ENCODE measurements around the gene TKFC. TPM values are rescaled to one million over a fixed set of nuclear protein-coding genes. Genes with fewer than 3 reads are reported as not detected.

Gene TKFC
- total RNA-seq, 1 donor from 2014 or later = 12.3 TPM

DNA sequence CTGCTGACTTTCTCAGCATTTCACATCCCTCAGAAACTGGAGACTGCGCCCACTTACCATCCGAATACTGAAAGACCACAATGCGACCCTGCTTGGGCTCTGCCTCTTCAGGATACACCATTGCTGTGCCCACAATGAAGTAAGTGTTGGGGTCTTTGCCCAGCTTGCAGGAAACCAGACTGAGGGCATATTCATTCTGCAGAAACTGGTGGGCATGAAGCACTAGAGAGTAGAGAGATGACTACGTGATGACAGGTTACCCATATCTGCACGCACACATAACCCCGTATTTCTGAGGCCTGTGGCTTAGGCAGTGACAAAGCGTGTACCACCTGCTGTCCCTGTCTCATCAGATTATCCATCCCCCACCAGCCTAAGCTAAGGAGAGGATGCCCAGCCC lies 23.3 kb upstream of the TKFC start:
- ATAC-seq (no peak), DNase-seq (ENCODE audit: missing footprints) (no peak)
- intact Hi-C loops (cut with DNase I) = no loop called here

DNA sequence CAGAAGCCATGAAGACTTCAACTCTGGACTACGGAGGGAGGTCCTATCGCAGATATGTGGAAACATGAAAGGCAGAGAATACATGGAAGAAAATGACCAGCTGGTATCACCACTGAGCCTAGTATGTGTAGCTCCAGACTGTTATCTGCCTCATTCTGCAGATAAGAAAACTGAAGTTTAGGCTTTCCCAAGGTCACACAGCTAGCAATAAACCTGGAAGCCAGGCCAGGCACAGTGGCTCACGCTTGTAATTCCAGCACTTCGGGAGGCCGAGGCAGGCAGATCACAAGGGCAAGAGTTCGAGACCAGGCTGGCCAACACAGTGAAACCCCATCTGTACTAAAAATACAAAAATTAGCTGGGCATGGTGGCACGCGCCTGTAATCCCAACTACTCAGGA lies 22.3 kb upstream of the TKFC start:
- no peak for DNase-seq (ENCODE audit: missing footprints)
- intact Hi-C loops (cut with DNase I) = no loop called here
- no peak for ATAC-seq

DNA sequence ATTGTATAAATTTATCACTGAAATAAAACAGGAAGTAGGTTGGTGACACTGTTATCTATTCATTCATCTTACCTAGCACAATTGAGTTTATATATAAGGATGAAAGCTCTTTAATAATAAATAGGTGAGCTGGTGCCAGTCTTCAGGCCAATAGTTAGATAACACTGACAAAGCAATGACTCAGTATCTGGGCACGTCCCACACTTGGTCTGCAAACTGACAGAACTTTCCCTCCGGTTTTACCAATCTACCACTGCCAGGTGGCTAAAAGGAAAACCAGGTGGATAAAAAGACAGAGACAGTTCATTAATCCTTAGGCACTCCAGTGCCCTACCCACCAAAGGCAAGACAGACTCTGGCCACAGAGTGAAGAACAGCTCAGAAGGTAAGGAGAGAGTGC lies 17.8 kb upstream of the TKFC start:
- DNase-seq (ENCODE audit: missing footprints) (no peak), ATAC-seq (no peak)
- intact Hi-C loops (cut with DNase I) = no loop called here

DNA sequence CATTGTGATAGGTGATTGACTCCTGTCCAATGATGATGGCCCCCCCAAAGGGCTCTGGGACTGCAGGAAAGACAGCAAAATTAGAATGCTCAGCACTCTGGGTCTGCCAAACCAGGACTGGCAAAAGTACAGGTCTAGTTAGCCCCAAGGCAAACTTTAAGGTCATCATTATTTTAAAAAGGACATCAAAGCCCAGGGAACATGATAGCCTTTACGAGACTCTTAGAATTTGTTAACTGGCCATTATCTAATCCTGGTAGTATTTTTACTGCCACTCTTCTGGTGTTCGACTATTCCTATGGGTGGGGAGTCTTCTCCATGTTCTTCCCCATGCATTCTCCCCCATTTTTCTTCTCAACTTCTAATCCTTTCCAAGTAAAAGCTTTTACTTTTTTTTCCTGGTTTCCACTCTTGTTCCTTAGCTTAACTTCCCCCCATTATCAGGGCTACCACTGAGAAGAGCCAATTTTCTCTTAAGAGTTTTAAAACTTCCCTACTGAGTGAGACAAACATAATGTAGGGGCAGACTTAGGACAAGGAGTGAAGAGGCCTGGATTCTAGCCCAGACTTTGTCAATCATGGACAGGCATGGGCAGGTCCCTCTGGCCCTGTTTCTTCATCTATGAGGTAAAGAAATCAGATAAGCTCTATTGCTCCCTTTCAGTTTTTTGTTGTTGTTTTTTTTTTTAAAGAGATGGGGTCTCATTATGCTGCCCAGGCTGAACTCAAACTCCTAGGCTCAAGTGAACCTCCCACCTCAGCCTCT lies 7.2 kb upstream of the TKFC start:
- ATAC-seq (peak; percentile 67), DNase-seq (ENCODE audit: missing footprints) (no peak)
- intact Hi-C loops (cut with DNase I) = no loop called here

DNA sequence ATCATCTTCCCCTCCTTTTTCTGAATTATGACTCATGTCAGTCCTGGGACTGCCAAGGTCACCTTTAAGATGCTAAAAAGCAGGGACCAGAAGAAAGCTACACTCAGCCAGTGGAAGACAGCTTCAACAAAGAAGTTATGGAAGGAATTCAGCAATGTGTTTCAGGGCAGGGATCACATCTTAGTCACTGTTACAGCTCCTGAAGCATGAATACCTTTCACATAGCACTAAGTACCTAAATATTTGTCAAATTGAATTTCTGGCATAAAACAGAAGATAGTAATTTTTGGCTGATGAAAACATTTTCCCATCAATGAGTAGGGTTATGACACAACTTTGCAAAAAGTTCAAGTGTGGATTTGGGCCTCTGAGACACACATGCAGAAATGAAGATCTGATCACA lies 5.4 kb upstream of the TKFC start:
- DNase-seq (ENCODE audit: missing footprints) (no peak), ATAC-seq (no peak)
- intact Hi-C loops (cut with DNase I) = no loop called here

DNA sequence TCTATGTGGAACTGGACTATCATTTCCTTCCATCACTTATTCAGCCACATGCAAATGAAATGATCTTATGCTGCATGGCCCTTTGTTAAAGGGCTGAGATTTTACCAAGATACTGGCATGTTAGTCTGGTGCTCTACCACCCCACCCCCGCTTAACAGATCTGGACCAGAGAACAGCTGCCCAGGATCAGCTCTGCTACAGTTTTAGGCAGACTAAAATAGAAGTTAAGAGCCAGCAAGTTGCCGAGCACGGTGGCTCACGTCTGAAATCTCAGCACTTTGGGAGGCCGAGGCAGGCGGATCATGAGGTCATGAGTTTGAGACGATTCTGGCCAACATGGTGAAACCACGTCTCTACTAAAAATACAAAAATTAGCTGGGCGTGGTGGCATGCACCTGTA lies 4.7 kb upstream of the TKFC start:
- intact Hi-C loops (cut with DNase I) = no loop called here
- DNase-seq (ENCODE audit: missing footprints) (no peak), ATAC-seq (no peak)

DNA sequence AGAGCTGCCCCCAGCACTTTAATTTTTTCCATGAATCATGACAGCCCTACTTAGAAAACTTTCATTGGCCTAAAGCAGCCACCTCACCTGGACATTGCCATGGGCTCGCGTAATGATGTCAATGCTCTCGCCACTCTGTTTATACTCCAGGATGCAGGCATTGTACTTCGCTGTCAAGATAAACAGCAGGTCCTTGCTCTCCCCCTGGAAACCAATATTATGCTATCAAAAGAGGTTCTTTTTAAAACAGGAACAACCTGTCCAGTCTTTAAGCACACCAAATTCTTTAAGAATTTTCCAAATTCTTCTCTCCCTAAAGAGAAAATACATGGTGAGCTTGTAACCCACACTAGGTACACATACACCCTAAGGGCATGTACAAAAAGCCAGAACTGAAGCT lies 3.2 kb upstream of the TKFC start:
- ATAC-seq (no peak), DNase-seq (ENCODE audit: missing footprints) (no peak)
- intact Hi-C loops (cut with DNase I) = loop anchor here (5.0 kb wide), 1 partner anchor 102 kb away; the partner anchor contains the start of gene SDHAF2

DNA sequence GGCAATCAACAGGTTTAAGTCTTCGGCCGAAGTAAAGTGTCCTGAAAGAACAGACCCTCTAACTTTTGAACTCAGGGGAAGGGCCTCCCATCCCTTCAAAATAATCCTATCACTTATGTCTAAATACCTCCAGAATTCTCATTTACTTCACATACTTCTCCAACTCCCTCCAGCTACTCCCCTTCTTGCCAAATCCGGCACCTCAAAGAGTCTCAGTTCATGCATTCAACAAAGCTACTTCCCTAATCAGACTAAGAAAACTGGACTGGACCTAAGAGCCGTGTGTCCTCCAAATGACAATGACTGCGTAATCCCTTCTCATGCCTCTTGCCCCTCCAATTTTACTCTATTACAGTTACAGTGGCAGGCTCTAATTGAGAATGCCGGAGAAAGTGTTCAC lies 1.4 kb upstream of the TKFC start:
- intact Hi-C loops (cut with DNase I) = loop anchor here (5.0 kb wide), 1 partner anchor 101 kb away; the partner anchor contains the start of gene SDHAF2
- no peak for ATAC-seq
- DNase-seq (ENCODE audit: missing footprints) = no peak

DNA sequence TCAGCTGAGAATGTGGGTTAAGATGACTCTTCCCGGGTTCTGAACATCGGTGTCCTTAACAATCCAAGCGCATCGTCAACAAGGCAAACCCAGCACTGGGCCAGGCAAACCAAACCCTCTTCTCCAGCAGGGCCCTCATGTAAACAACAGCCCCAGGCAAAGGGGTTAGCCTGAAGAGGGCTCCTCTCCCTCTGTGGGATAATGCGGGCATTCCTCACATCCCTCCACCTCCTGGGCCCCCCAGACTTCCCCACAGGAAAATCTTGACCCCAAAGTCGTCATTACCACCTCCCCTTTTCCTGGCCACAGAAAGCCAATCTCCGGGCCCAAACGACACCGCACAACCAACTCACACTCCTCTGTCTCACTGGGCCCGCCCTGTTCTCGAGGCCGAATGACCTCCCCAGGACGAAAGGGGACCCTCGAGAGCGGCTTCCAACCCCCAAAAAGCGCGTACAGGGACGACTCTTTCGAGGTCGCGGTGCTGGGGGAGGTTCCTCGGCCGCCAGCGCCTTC lies 689 bp upstream of the TKFC start:
- ATAC-seq = no peak
- DNase-seq (ENCODE audit: missing footprints) = peak; percentile 66
- intact Hi-C loops (cut with DNase I) = loop anchor here (5.0 kb wide), 1 partner anchor 100 kb away; the partner anchor contains the start of gene SDHAF2

DNA sequence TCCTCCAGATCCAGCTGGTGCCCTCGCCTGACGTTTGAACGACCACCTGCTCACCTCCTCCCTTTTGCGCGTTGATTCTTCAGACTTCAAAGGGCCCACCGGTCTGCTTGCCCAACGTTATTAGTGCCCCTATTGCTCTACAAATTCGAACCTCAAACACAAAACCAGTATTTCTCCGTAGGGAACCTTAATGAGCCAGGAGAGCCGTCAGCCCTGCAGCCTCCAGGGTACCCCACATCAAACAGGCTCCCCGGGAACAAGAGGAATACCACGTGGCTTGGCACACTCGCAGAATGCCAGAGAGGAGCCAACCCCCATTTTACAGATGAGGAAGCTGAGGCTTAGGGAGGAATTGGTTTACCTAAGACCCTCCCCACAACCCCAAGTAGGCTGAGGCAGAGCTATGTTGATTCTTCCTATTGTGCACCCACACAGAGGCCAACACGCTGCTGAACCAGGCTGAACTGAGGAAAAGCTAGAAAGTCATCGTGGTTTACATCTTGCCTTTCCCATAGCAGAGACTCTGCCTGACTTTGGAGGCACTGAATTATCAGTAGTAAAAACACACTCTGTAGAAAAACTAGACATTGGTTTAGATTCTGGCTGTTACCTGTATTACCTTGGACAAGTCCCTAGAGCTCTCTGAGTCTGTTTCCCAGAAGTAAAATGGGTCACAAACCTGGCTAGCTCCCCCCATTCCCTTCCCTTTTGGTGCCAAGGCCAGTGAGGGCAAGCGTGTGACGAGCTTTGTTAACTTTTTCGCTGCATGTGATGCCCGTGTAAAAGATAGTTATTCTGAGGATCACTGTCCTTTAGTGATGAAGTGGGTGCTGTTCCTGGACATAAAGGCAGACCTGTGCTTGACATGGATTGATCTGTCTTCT lies 764 bp downstream of the TKFC start:
- intact Hi-C loops (cut with DNase I) = loop anchor here (5.0 kb wide), 1 partner anchor 99 kb away; the partner anchor contains the start of gene SDHAF2
- DNase-seq (ENCODE audit: missing footprints) = no peak
- no peak for ATAC-seq

DNA sequence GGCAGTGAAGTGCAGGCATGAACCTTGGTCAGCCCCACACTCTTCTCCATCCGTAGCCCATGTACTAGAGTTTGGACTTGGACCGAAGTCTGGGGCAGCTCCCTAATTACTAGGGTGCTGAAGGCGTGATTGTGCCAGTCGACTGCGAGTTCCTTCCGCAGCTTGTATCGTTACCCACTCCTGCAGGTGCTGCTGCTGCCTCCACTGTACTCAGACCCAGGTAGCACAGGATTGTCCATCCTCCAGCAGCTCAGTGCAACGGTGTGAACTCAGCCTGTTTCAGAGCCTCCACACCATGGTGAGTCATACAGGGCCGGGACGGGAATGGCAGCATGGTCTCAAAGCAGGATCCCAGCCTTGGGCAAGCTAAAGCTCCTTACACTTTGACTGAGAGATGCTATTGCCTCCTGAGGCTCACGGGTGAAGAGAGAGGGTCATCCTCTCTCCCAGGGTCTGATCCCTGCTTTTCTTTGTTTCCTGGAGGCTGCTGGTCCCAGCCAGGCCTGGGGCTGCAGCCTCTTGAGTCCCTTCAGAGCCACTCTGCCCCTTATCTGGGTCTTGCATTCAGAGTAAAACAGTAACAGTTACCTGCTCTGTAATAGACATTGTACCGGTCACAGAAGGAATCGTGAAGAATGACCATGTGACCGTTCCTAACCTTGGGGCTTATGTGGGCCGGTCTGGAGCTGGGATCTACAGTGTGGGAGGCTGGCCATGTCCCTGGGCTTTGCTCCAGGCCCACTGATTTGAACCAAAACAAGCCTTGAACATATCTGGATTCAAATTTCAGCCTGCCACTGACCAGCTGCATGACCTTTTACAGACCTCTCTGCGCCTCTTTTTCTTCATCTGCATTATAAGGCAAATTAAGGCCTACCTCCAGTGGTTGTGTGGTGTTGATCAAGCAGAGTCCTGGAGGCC lies 1.7 kb downstream of the TKFC start:
- ATAC-seq (no peak), DNase-seq (ENCODE audit: missing footprints) (peak; percentile 60)
- intact Hi-C loops (cut with DNase I) = loop anchor here (5.0 kb wide), 1 partner anchor 98 kb away; the partner anchor contains the start of gene SDHAF2

DNA sequence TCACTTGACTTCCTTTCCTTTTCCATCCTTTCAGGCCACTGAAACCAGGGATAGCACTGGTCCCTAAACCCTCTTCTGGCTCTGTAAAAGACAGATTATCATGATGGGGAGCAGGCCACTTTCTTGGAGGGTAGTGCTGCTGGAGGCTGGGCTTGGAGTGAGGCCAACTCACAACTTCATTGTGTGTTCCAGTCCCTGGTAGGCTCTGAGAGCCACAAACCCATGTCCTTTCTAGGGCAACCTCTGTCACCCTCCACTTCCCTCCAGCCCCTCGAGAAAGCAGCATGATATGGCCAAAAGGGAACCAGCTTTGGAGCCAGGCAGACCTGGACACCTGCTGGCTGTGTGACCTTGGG lies 2.3 kb downstream of the TKFC start:
- no peak for ATAC-seq

DNA sequence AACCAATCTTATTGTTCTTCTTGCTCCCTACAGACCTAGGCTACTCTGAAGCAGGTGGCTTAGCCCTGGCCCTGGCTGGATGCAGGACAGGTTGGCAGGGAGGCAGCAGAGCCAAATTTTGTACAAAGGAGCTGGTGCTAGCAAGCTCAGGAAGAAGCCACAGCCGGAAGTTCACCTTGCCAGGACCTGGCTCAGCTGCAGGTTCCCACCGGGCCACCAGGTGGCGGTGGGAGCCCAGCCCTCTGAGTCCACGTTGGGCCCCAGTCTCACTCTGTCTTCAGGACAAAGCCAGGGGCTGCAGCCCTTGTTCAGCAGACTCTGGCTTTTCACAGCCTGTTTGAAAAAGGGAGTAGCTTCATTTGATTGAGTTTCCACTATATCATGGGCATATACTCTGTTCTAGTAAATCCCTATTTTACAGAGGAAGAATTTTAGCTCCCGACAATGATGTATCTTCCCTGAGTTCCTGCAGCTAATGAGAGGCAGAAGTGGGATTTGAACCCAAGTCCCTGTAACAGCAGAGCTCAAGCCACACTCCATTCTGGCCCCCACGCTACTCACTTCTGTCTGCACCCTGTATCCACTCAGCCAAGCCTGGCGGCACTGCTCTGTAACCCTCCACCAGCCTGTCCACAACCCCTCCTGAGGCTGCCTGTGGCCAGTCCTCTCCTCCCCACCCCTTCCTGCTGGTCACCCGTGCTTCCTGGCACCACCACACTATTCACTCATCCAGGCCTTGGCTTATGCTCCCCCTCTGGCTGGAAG lies 3.3 kb downstream of the TKFC start:
- peak; percentile 64 for ATAC-seq
- intact Hi-C loops (cut with DNase I) = loop anchor here (1.0 to 2.0 kb wide), 2 partner anchors 26 to 49 kb away; partner anchors contain the start of gene TMEM138
- DNase-seq (ENCODE audit: missing footprints) = peak; percentile 85

More for the DNA sequence above, 2.3 kb downstream of the TKFC start:
- intact Hi-C loops (cut with DNase I) = no loop called here
- DNase-seq (ENCODE audit: missing footprints) = no peak

DNA sequence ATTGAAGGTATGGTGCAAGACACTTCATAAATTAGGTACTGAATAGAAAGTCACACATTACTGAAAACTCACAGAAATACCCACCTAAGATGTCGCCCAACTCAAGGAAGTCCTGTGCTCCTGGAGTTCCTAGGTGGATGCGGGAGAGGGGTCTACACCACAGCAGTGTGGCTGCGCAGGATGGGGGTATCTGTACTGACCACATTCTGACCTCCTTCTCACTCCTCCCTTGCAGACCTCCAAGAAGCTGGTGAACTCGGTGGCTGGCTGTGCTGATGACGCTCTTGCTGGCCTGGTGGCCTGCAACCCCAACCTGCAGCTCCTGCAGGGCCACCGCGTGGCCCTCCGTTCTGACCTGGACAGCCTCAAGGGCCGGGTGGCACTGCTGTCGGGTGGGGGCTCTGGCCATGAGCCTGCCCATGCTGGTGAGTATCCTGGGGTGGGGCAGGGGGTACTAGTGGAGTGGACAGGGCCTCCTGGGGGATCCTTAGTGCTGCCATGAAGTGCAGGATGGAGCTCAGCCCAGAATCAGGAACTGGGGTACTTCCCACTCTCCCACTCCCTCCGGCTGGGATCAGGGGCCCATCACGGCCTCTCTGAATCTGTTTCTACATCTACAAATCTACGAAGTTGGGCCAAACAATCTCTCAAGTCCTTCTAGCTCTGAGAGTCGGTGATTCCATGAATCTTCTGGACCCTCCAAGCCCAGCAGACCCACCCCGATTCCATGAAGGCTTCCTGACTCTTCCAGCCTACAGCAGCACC lies 4.9 kb downstream of the TKFC start:
- DNase-seq (ENCODE audit: missing footprints) (peak; percentile 30), ATAC-seq (no peak)
- intact Hi-C loops (cut with DNase I) = loop anchor here (2.0 kb wide), 1 partner anchor 25 kb away; the partner anchor contains the start of gene TMEM138

DNA sequence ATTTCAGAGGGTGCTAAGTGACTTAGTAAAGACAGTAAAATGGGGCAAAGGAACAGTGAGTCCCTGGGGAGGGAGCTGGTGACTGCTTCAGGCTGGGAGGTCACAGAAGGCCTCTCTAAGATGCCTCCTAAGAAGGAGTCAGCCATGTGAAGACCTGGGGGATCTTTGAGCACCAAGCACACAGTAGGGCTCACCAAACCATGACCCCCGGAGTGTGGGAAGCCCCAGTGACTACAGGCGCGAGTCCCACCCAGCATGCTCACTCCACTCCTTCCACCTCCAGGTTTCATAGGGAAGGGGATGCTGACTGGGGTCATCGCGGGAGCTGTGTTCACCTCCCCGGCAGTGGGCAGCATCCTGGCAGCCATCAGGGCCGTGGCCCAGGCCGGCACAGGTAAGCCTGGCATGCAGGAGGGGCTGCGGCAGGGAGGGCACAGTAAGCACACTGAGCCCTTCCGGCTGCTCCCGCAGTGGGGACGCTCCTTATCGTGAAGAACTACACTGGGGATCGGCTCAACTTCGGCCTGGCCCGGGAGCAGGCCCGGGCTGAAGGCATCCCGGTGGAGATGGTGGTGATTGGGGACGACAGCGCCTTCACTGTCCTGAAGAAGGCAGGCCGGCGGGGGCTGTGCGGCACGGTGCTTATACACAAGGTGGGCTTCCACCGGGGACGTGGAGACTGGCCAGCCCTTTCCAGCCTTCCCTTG lies 5.9 kb downstream of the TKFC start:
- no peak for ATAC-seq

DNA sequence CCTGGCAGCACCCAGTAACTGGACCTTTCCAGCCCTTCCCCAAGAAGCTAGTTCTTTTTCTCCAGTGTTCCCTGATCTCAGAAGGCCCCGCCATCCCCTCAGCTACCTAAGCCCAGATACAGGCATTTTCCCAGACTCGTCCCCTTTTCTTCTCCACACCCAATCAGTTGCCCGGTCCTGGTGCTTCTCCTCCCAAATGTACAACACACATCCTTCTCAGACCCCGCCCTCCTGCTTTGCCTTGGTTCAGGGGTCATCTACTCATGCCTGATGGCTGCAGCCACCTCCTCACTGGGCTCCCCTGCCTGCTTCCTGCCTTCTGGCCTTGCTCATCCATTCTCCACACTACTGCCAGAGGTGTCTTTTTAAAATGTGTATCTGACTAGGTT lies 6.5 kb downstream of the TKFC start:
- intact Hi-C loops (cut with DNase I) = no loop called here
- ATAC-seq (no peak), DNase-seq (ENCODE audit: missing footprints) (peak; percentile 16)

More for the DNA sequence above, 5.9 kb downstream of the TKFC start:
- intact Hi-C loops (cut with DNase I) = no loop called here
- peak; percentile 44 for DNase-seq (ENCODE audit: missing footprints)

All from Right ventricle myocardium inferior (tissue), 1 donor.